GM21360 (cell line): ENCODE measurements around the gene RAN.

Experiments used
- ATAC-seq: cut with Tn5 transposase; IDR thresholded peaks from one replicate; pipeline ENCODE4 v1.9.1; 2021; ENCODE audit warnings: mild to moderate bottlenecking, moderate library complexity; ENCODE audit not compliant: unreplicated experiment

The RAN gene

GRCh38 chr12:130925666-130926015, 53.8 kb downstream of the RAN start:
- no peak for ATAC-seq
